Left lung (tissue), 10 donors: ENCODE data around the gene HIGD1A. TPM values are rescaled to one million over a fixed set of nuclear protein-coding genes. Genes with fewer than 3 reads are reported as not detected.
A peak's percentile ranks its signal among the peaks of the same experiment; 100 is the strongest.

ENCODE experiments used
- ATAC-seq: fragments of 200-7000 bp; cut with Tn5 transposase; one replicate; pipeline ENCODE4 v1.9.1; 2020; ENCODE audit warnings: moderate library complexity
- DNase-seq, 4 donors: peaks; one replicate each; pipeline ENCODE4 v3.0.0-alpha.2; 2013 to 2020
- H3K27ac ChIP-seq, 2 donors: fragments of 200-600 bp; sonication (generic) in 1 of 2; one replicate each; pipeline versions ENCODE4 v1.5.0 to v1.8.0; 2020 to 2021
- H3K27me3 ChIP-seq, 2 donors: fragments of 200-600 bp; sonication (generic) in 1 of 2; one replicate each; pipeline versions ENCODE4 v1.5.0 to v1.8.0; 2020 to 2021
- H3K36me3 ChIP-seq, 2 donors: fragments of 200-600 bp; sonication (generic) in 1 of 2; one replicate each; pipeline versions ENCODE4 v1.5.0 to v1.8.0; 2020 to 2021
- H3K4me1 ChIP-seq, 2 donors: fragments of 200-600 bp; one replicate each; pipeline ENCODE4 v1.8.0; 2021
- H3K4me3 ChIP-seq, 2 donors: fragments of 200-600 bp; sonication (generic) in 1 of 2; one replicate each; pipeline versions ENCODE4 v1.5.0 to v1.8.0; 2020 to 2021; ENCODE audit warnings: mild to moderate bottlenecking in 1 of 2
- H3K9me3 ChIP-seq, 2 donors: fragments of 200-600 bp; sonication (generic) in 1 of 2; one replicate each; pipeline versions ENCODE4 v1.5.0 to v1.8.0; 2020 to 2021
- intact Hi-C, 2 donors: fragments of 100-400 bp; cut with DNase I; formaldehyde crosslinking; loops; one replicate each; pipeline versions ENCODE4 v1.11.2 to v1.14.2; 2022
- polyA plus RNA-seq, 6 donors: library from polyadenylated mRNA; unstranded; fragments of 120-200 nt; gene quantifications; one replicate each; pipeline ENCODE4 v1.2.1, GENCODE V29; 2013; ENCODE audit not compliant: insufficient read length in 6 of 6
- total RNA-seq, 2 donors: library from RNA; stranded (reverse); fragmentation: NEBNext Ultra II Directional; extraction: Animal tissue kit (Norgen Biotek cat#: 25700); gene quantifications; one replicate each; pipeline ENCODE4 v1.2.1, GENCODE V29; 2021
- TF ChIP-seq, protein P1 (sequence below), 2 donors: fragments of 200-600 bp; sonication (generic) in 1 of 2; IDR thresholded peaks; one replicate each; pipeline versions ENCODE4 v1.5.0 to v1.8.0; 2021; ENCODE audit warnings: antibody characterized with exemption in 2 of 2
- donor health status: DM: no; HTN: yes; CAD: no.
- donor health status: DM: no; HTN: no; CAD: no.

HIGD1A gene
- total and polyA plus RNA-seq, 8 donors: 77.7 to 99.1 (median 92.5) TPM

- Histone ChIP-seq H3K4me3 (no peak overlapping the region), H3K27ac (no peak overlapping the region), H3K9me3 (no peaks in the 10 kb centered on the region), H3K36me3 (peaks cover 0 to 27% of the 10 kb centered on the region in 2 donors), H3K4me1 (peaks cover 4 to 22% of the 10 kb centered on the region in 2 donors), H3K27me3 (no peaks in the 10 kb centered on the region)
- TF ChIP-seq, protein P1, sequence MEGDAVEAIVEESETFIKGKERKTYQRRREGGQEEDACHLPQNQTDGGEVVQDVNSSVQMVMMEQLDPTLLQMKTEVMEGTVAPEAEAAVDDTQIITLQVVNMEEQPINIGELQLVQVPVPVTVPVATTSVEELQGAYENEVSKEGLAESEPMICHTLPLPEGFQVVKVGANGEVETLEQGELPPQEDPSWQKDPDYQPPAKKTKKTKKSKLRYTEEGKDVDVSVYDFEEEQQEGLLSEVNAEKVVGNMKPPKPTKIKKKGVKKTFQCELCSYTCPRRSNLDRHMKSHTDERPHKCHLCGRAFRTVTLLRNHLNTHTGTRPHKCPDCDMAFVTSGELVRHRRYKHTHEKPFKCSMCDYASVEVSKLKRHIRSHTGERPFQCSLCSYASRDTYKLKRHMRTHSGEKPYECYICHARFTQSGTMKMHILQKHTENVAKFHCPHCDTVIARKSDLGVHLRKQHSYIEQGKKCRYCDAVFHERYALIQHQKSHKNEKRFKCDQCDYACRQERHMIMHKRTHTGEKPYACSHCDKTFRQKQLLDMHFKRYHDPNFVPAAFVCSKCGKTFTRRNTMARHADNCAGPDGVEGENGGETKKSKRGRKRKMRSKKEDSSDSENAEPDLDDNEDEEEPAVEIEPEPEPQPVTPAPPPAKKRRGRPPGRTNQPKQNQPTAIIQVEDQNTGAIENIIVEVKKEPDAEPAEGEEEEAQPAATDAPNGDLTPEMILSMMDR (IDR thresholded peaks at IDR 0.05): no peak
- no peak for ATAC-seq
- no peak for DNase-seq
- intact Hi-C loops: no loop called here
Measured at GRCh38 chr3:42796332-42796885, 7.9 kb downstream of the HIGD1A start.

DNA sequence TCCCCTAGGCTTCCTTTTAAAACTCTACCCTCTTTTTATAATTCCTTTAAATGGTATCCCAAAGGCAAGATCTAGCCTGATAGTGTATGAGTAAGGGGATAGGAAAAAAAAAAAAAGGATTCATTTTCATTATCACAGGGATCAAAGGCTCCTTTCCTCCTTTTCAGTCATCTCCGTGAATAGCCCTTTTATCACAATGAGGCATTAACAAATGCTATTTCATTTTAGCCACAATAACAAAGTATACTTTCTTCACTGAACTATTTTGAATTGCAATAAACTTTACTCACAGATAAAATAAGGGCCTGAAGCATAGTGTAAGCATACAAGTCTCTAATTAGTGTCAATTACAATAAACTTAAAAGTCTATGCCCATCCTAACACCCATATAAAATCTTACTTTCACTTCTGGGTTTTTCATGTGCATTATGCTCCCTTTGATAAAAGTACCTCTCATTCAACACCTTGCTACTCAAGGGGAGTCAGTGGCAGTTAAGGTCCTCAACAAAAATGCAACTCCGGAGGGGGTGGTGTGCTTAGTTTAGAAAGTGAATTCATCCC, 8.6 kb downstream of the HIGD1A start:
- TF ChIP-seq, protein P1 (IDR thresholded peaks at IDR 0.05): no peak
- Histone ChIP-seq H3K9me3 (no peaks in the 10 kb centered on the region), H3K27me3 (no peaks in the 10 kb centered on the region), H3K36me3 (peaks cover 0 to 30% of the 10 kb centered on the region in 2 donors), H3K27ac (no peak overlapping the region), H3K4me1 (peaks cover 0 to 15% of the 10 kb centered on the region in 2 donors), H3K4me3 (no peak overlapping the region)
- intact Hi-C loops: no loop called here
- DNase-seq (no peak), ATAC-seq (no peak)

GRCh38 chr3:42790714-42791229, 13.5 kb downstream of the HIGD1A start:
- DNase-seq: no peak
- H3K9me3 ChIP-seq: no peaks in the 10 kb centered on the region
- peak; percentile 92 for ATAC-seq

GRCh38 chr3:42786631-42787030, 17.7 kb downstream of the HIGD1A start:
- Histone ChIP-seq H3K27me3 (no peaks in the 10 kb centered on the region), H3K4me3 (no peak overlapping the region), H3K36me3 (peaks cover 3 to 38% of the 10 kb centered on the region in 2 donors), H3K27ac (no peak overlapping the region), H3K4me1 (peaks cover 0 to 9% of the 10 kb centered on the region in 2 donors), H3K9me3 (no peaks in the 10 kb centered on the region)
- ATAC-seq: no peak
- intact Hi-C loops: no loop called here
- TF ChIP-seq, protein P1 (IDR thresholded peaks at IDR 0.05): no peak
- no peak for DNase-seq

More at GRCh38 chr3:42790714-42791229, 13.5 kb downstream of the HIGD1A start:
- H3K4me1 ChIP-seq: peaks cover 0 to 9% of the 10 kb centered on the region in 2 donors
- H3K27me3 ChIP-seq: no peaks in the 10 kb centered on the region
- no peak overlapping the region for H3K27ac ChIP-seq
- H3K36me3 ChIP-seq: peaks cover 3 to 38% of the 10 kb centered on the region in 2 donors
- intact Hi-C loops: no loop called here
- TF ChIP-seq, protein P1 (IDR thresholded peaks at IDR 0.05): no peak
- H3K4me3 ChIP-seq: no peak overlapping the region

DNA sequence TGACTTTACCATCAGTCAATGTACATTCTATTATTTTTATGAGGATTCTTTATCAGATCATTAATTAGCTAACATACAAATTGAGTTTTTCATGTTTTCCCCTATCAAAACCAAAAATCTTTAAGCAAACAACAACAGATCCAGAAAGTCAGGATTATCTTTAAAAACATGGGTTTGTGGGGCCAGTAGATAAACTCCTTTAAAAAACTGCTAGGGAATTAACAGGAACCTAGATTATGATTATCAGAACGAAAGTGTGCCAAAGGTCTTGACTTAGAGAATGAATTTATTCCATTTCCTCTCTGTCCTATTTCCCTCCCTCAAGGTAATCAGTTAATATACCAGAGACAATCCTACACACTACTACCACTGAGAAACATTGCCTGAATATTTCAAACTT, 18.1 kb downstream of the HIGD1A start:
- Histone ChIP-seq H3K9me3 (no peaks in the 10 kb centered on the region), H3K36me3 (peaks cover 3 to 34% of the 10 kb centered on the region in 2 donors), H3K4me3 (no peak overlapping the region), H3K4me1 (peaks cover 0 to 9% of the 10 kb centered on the region in 2 donors), H3K27ac (no peak overlapping the region), H3K27me3 (no peaks in the 10 kb centered on the region)
- ATAC-seq (no peak), DNase-seq (no peak)
- TF ChIP-seq, protein P1 (IDR thresholded peaks at IDR 0.05): no peak
- intact Hi-C loops: no loop called here
